HL-60 (cell line): Measurements from ENCODE around the gene PKP1.

Source experiments
- DNase-seq, 2 experiments: peaks; one replicate each; pipeline ENCODE4 v3.0.0-alpha.2; 2010 to 2020; ENCODE audit warnings: low read depth in 1 of 2, low spot score in 1 of 2
- H3K27ac ChIP-seq: fragments of 250-450 bp; sonication (Bioruptor Pico); replicated peaks from 2 replicates; pipeline ENCODE4 v1.5.1; 2020; ENCODE audit warnings: mild to moderate bottlenecking, moderate library complexity
- H3K27me3 ChIP-seq: fragments of 250-450 bp; sonication (Bioruptor Pico); 2 replicates; pipeline ENCODE4 v1.5.1; 2021; ENCODE audit warnings: mild to moderate bottlenecking, moderate library complexity; ENCODE audit not compliant: insufficient read depth, poor library complexity, severe bottlenecking
- H3K4me3 ChIP-seq: replicated peaks from 2 replicates; pipeline ENCODE4 v1.5.1; 2011; ENCODE audit warnings: mild to moderate bottlenecking, control low read depth, low read length; ENCODE audit not compliant: insufficient read depth
- CTCF ChIP-seq: IDR thresholded peaks from one replicate; pipeline ENCODE4 v1.5.1; 2011; ENCODE audit warnings: low read length, control low read depth, inconsistent platforms; ENCODE audit not compliant: insufficient read depth
- GABPA ChIP-seq: IDR thresholded peaks from 2 replicates; pipeline ENCODE4 v1.6.1; 2012; ENCODE audit warnings: low read depth
- POLR2AphosphoS5 ChIP-seq: IDR thresholded peaks from 2 replicates; pipeline ENCODE4 v1.6.1; 2012; ENCODE audit warnings: low read depth
- REST ChIP-seq: IDR thresholded peaks from 2 replicates; pipeline ENCODE4 v1.6.1; 2012; ENCODE audit warnings: low read depth; ENCODE audit not compliant: insufficient replicate concordance
- SPI1 ChIP-seq: IDR thresholded peaks from 2 replicates; pipeline ENCODE4 v1.6.1; 2012; ENCODE audit warnings: low read depth, mild to moderate bottlenecking, borderline replicate concordance

PKP1 gene

GRCh38 chr1:201356236-201356635, 72.9 kb downstream of the PKP1 start:
- DNase-seq: no peak
- Histone ChIP-seq H3K27me3 (no peaks in the 10 kb centered on the region), H3K27ac (no peak overlapping the region), H3K4me3 (no peak overlapping the region)
- TF ChIP-seq GABPA (no peak), SPI1 (no peak), REST (no peak), POLR2AphosphoS5 (no peak), CTCF (no peak)

- TF ChIP-seq CTCF: no peak
- TF ChIP-seq POLR2AphosphoS5: no peak
- no peak for TF ChIP-seq REST
- no peak for TF ChIP-seq SPI1
- TF ChIP-seq GABPA: no peak
- no peak for DNase-seq
- Histone ChIP-seq H3K27ac (no peak overlapping the region), H3K4me3 (no peak overlapping the region), H3K27me3 (no peaks in the 10 kb centered on the region)
Observed at GRCh38 chr1:201356701-201357100, 73.4 kb downstream of the PKP1 start.

- no peak for DNase-seq
- Histone ChIP-seq H3K27ac (no peak overlapping the region), H3K27me3 (no peaks in the 10 kb centered on the region), H3K4me3 (no peak overlapping the region)
- TF ChIP-seq POLR2AphosphoS5: no peak
- TF ChIP-seq CTCF: no peak
- no peak for TF ChIP-seq REST
- no peak for TF ChIP-seq GABPA
- no peak for TF ChIP-seq SPI1
Observed at GRCh38 chr1:201357211-201357610, 73.9 kb downstream of the PKP1 start.
